K562 (cell line): Measurements from ENCODE around the gene SND1. TPM values are rescaled to one million over a fixed set of nuclear protein-coding genes. Genes with fewer than 3 reads are reported as not detected.

ENCODE experiments used
- BCOR ChIP-seq: fragments of 450-650 bp; IDR thresholded peaks from 2 replicates; pipeline ENCODE4 v1.6.1; 2016
- CAMTA2 ChIP-seq: fragments of 250-450 bp; sonication (Bioruptor Pico); conservative IDR thresholded peaks from 2 replicates; pipeline ENCODE4 v1.5.1; 2022
- CCAR2 ChIP-seq: fragments of 200-400 bp; formaldehyde crosslinking; IDR thresholded peaks from 2 replicates; pipeline ENCODE4 v1.6.1; 2017; ENCODE audit warnings: mild to moderate bottlenecking, low read depth, low read length
- CHAMP1 ChIP-seq: fragments of 450-650 bp; IDR thresholded peaks from 2 replicates; pipeline ENCODE4 v1.6.1; 2016; ENCODE audit warnings: mild to moderate bottlenecking
- CHD1 ChIP-seq: fragments of 200-600 bp; sonication (generic); IDR thresholded peaks from one replicate; pipeline ENCODE4 v1.6.1; 2012; ENCODE audit warnings: mild to moderate bottlenecking, moderate library complexity, low read length, inconsistent platforms
- DPF2 ChIP-seq: fragments of 450-650 bp; IDR thresholded peaks from 2 replicates; pipeline ENCODE4 v1.6.1; 2016
- FIP1L1 ChIP-seq: fragments of 200-400 bp; formaldehyde crosslinking; IDR thresholded peaks from 2 replicates; pipeline ENCODE4 v1.6.1; 2018; ENCODE audit warnings: mild to moderate bottlenecking, low read depth, low read length; ENCODE audit not compliant: poor library complexity, severe bottlenecking
- FOXA3 ChIP-seq, 2 experiments: fragments of 450-650 bp in 1 of 2; sonication (generic) in 1 of 2; formaldehyde crosslinking; IDR thresholded peaks in 1 of 2; conservative IDR thresholded peaks in 1 of 2; 2 replicates each; pipeline versions ENCODE4 v1.4.0 to v1.8.0; 2020 to 2022; ENCODE audit warnings: mild to moderate bottlenecking in 2 of 2, missing genetic modification reagents in 1 of 2
- HDAC8 ChIP-seq: fragments of 450-650 bp; IDR thresholded peaks from 2 replicates; pipeline ENCODE4 v1.6.1; 2016; ENCODE audit warnings: mild to moderate bottlenecking, missing genetic modification characterization, moderate library complexity, missing compliant biosample characterization
- HEY1 ChIP-seq: fragments of 250-450 bp; sonication (Bioruptor Pico); IDR thresholded peaks from 2 replicates; pipeline ENCODE4 v1.5.0; 2020; ENCODE audit warnings: mild to moderate bottlenecking, moderate library complexity, borderline replicate concordance
- ID3 ChIP-seq, 2 experiments: fragments of 250-450 bp in 1 of 2; fragments of 450-650 bp in 1 of 2; sonication (Bioruptor Pico) in 1 of 2; IDR thresholded peaks; 2 replicates each; pipeline versions ENCODE4 v1.6.1 to v1.8.0; 2016 to 2021; ENCODE audit warnings: mild to moderate bottlenecking in 2 of 2, moderate library complexity in 2 of 2, missing compliant biosample characterization in 1 of 2, missing genetic modification characterization in 1 of 2
- KAT8 ChIP-seq: fragments of 450-650 bp; IDR thresholded peaks from 2 replicates; pipeline ENCODE4 v1.6.1; 2016; ENCODE audit warnings: low read depth, mild to moderate bottlenecking
- MAZ ChIP-seq, 2 experiments: fragments of 450-650 bp in 1 of 2; sonication (generic) in 1 of 2; formaldehyde crosslinking; IDR thresholded peaks in 1 of 2; conservative IDR thresholded peaks in 1 of 2; 2 replicates each; pipeline versions ENCODE4 v1.4.0 to v1.5.0; 2020; ENCODE audit warnings: mild to moderate bottlenecking in 1 of 2, missing genetic modification reagents in 1 of 2
- NONO ChIP-seq, 2 experiments: fragments of 200-400 bp in 1 of 2; fragments of 450-650 bp in 1 of 2; formaldehyde crosslinking in 1 of 2; IDR thresholded peaks; 2 replicates each; pipeline ENCODE4 v1.6.1; 2017; ENCODE audit warnings: low read depth in 2 of 2, mild to moderate bottlenecking in 2 of 2, moderate library complexity in 2 of 2, low read length in 1 of 2
- NR2C1 ChIP-seq, 2 experiments: fragments of 450-650 bp; IDR thresholded peaks; 2 replicates each; pipeline ENCODE4 v1.6.1; 2017; ENCODE audit warnings: mild to moderate bottlenecking in 2 of 2, antibody characterized with exemption in 1 of 2, inconsistent platforms in 1 of 2, missing compliant biosample characterization in 1 of 2, missing genetic modification characterization in 1 of 2
- SMAD1 ChIP-seq: fragments of 150-350 bp; IDR thresholded peaks from 2 replicates; pipeline ENCODE4 v1.6.1; 2014; ENCODE audit warnings: low read length, low read depth; ENCODE audit not compliant: partially characterized antibody
- SMARCE1 ChIP-seq: fragments of 450-650 bp; IDR thresholded peaks from 2 replicates; pipeline ENCODE4 v1.7.1; 2016; ENCODE audit warnings: mild to moderate bottlenecking
- XRCC5 ChIP-seq: fragments of 200-400 bp; formaldehyde crosslinking; IDR thresholded peaks from 2 replicates; pipeline ENCODE4 v1.6.1; 2017; ENCODE audit warnings: low read depth, mild to moderate bottlenecking, low read length
- ZFP1 ChIP-seq: fragments of 450-650 bp; formaldehyde crosslinking; IDR thresholded peaks from 2 replicates; pipeline ENCODE4 v1.4.0; 2020; ENCODE audit warnings: mild to moderate bottlenecking, mixed read lengths
- ZNF12 ChIP-seq: sonication (generic); formaldehyde crosslinking; IDR thresholded peaks from 2 replicates; pipeline ENCODE4 v1.4.0; 2020; ENCODE audit warnings: mild to moderate bottlenecking, missing genetic modification reagents
- ZSCAN32 ChIP-seq: fragments of 450-650 bp; formaldehyde crosslinking; IDR thresholded peaks from 2 replicates; pipeline ENCODE4 v1.4.0; 2020; ENCODE audit warnings: mild to moderate bottlenecking, moderate library complexity
- polyA plus RNA-seq, 8 experiments: library from polyadenylated mRNA; depleted of rRNA in 4 of 8; stranded (reverse) in 5 of 8; unstranded in 3 of 8; fragments of >200 nt; fragmentation: Nextera tagmentation in 2 of 8; fragmentation: Illumina TruSeq in 1 of 8; extraction: Ambion mirVana in 2 of 8; extraction: Trizol in 1 of 8; gene quantifications; 2 replicates each; pipeline versions ENCODE4 v1.2.1 to v1.2.3, GENCODE V29; 2011 to 2014; ENCODE audit warnings: inconsistent platforms in 1 of 8, missing spikeins in 1 of 8
- total RNA-seq, 7 experiments: library from RNA; depleted of rRNA in 6 of 7; stranded (reverse); fragments of >200 nt in 6 of 7; fragmentation: Illumina TruSeq in 2 of 7; extraction: Trizol in 2 of 7; gene quantifications; 2 replicates each; pipeline versions ENCODE4 v1.2.1 to v1.2.3, GENCODE V29; 2011 to 2021; ENCODE audit warnings: low replicate concordance in 1 of 7
- TF ChIP-seq, protein P1 (sequence below): sonication (generic); formaldehyde crosslinking; IDR thresholded peaks from 2 replicates; pipeline ENCODE4 v1.9.0; 2022; ENCODE audit warnings: mild to moderate bottlenecking, missing genetic modification reagents
- TF ChIP-seq, protein P2 (sequence below): sonication (generic); formaldehyde crosslinking; IDR thresholded peaks from 2 replicates; pipeline ENCODE4 v1.8.1; 2022; ENCODE audit warnings: missing genetic modification reagents

Gene SND1
- total and polyA plus RNA-seq, 9 of the 15 experiments (the other 6 are each of a cell fraction or from before 2014, with no cell fraction given): 46.5 to 307 (median 191) TPM

GRCh38 chr7:127650847-127651555 lies 993 bp upstream of the SND1 start (continued):
- TF ChIP-seq HDAC8 (tag) (0 out of 2 replicates have a peak, but pooled peaks have one; percentile 9), BCOR (no peak), ZSCAN32 (CRISPR knock-in tag) (no peak), XRCC5 (no peak), SMARCE1 (no peak), MAZ (CRISPR knock-in tag; conservative IDR thresholded peaks at IDR 0.05 in 1 of 2, IDR thresholded peaks at IDR 0.05 in 1 of 2) (no peak), HEY1 (CRISPR knock-in tag) (no peak), NR2C1 (IDR thresholded peaks at IDR 0.05) (no peak), NR2C1 (tag; IDR thresholded peaks at IDR 0.05) (no peak), ZNF12 (CRISPR knock-in tag) (no peak), ZFP1 (CRISPR knock-in tag) (no peak), SMAD1 (no peak), CAMTA2 (no peak), CHD1 (peak; percentile 81), FIP1L1 (no peak), NONO (IDR thresholded peaks at IDR 0.05; ENCODE audit: low read depth in 2 of 2, low read length in 1 of 2) (no peak), FOXA3 (CRISPR knock-in tag; conservative IDR thresholded peaks at IDR 0.05 in 1 of 2, IDR thresholded peaks at IDR 0.05 in 1 of 2) (0 out of 4 replicates have a peak, but pooled peaks of 1 of the 2 experiments have one; percentile 15), KAT8 (no peak), CCAR2 (no peak), CHAMP1 (no peak; the same call in 1 of the 2 replicates), DPF2 (no peak), ID3 (CRISPR knock-in tag; IDR thresholded peaks at IDR 0.05) (no peak), ID3 (tag; IDR thresholded peaks at IDR 0.05) (no peak; the same call in 1 of the 2 replicates)
- TF ChIP-seq, protein P1, sequence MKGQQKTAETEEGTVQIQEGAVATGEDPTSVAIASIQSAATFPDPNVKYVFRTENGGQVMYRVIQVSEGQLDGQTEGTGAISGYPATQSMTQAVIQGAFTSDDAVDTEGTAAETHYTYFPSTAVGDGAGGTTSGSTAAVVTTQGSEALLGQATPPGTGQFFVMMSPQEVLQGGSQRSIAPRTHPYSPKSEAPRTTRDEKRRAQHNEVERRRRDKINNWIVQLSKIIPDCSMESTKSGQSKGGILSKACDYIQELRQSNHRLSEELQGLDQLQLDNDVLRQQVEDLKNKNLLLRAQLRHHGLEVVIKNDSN (CRISPR knock-in tag): no peak
- TF ChIP-seq, protein P2, sequence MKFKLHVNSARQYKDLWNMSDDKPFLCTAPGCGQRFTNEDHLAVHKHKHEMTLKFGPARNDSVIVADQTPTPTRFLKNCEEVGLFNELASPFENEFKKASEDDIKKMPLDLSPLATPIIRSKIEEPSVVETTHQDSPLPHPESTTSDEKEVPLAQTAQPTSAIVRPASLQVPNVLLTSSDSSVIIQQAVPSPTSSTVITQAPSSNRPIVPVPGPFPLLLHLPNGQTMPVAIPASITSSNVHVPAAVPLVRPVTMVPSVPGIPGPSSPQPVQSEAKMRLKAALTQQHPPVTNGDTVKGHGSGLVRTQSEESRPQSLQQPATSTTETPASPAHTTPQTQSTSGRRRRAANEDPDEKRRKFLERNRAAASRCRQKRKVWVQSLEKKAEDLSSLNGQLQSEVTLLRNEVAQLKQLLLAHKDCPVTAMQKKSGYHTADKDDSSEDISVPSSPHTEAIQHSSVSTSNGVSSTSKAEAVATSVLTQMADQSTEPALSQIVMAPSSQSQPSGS (CRISPR knock-in tag): no peak
